NCI-H2171 treated with DMSO at 0.1 percent for 48 hours (cell line): ENCODE measurements around the gene ECM2.

ENCODE experiments used
- DNase-seq: peaks from one replicate; lab custom pipeline; 2025; lab: John Stamatoyannopoulos, UW

The ECM2 gene

GRCh38 chr9:92467041-92467440 lies 68.7 kb downstream of the ECM2 start:
- DNase-seq, result no peak

- no peak for DNase-seq
Observed at GRCh38 chr9:92463984-92464383, 71.8 kb downstream of the ECM2 start.

GRCh38 chr9:92463387-92463786 lies 72.4 kb downstream of the ECM2 start:
- no peak for DNase-seq

- DNase-seq, result no peak
Observed at GRCh38 chr9:92457576-92457975, 78.2 kb downstream of the ECM2 start.

GRCh38 chr9:92455217-92455616 lies 80.6 kb downstream of the ECM2 start:
- DNase-seq, result no peak

- DNase-seq, result peak; percentile 52
Observed at GRCh38 chr9:92446536-92446935, 89.3 kb downstream of the ECM2 start.
